ENCODE data around the gene INPP5F. TPM values are rescaled to one million over a fixed set of nuclear protein-coding genes. Genes with fewer than 3 reads are reported as not detected.

The INPP5F gene
- total and polyA plus RNA-seq, 9 of the 15 experiments (the other 6 are each of a cell fraction or from before 2014, with no cell fraction given), result 1.6 to 7.3 (median 6.0) TPM

DNA sequence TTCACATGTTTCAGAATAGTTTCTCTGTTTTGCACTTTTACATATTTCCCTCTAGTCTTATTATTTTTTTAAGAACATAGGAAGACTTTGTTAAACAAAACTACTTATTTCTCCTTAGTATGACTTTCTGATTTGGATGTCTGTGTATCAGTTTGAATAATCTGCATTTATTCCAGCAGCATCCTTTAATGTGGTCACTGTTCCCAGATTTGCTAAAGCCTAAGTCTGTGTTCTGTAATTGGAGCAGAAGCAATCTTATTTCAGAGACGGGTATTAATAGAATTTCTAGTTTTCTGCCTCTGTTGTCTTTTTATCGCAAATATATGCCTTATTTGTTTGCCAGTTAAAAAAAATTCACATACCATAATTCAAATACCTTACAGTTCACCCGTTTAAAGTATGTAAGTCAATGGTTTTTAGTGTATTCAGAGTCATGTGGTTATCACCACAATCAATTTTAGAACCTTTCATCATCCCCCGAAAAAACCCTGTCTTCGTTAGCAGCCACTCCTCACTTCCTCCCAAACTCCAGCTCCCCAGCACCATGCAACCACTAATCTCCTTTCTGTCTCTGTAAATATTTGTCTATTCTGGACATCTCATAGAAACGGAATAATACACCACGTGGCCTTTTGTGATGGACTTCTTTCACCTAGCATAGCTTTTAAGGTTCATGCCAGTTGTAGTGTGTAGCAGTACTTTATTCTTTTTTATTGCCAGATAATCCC lies 58.7 kb downstream of the INPP5F start:
- ChIA-PET CTCF (ENCODE audit: low intra/inter-chr PET ratio) (no interaction called here), POLR2A (interaction anchor here (0.8 kb wide), 1 partner anchor 1656 kb away, joined by 3 read pairs; no protein-coding TSS in a partner anchor)
- intact Hi-C loops (cut with micrococcal nuclease), result no loop called here
- WGBS (ENCODE audit: insufficient coverage, low coverage, missing lambda C conversion rate), result 18% methylated on average over 7 of the region's 7 CpGs
- Histone ChIP-seq H3K9me3 (replicated peaks; ENCODE audit: control insufficient read depth, insufficient read depth, low read depth, low read length) (no peaks in the 10 kb centered on the region), H2AFZ (ENCODE audit: low read depth, low read length) (no peak overlapping the region), H3K27ac (ENCODE audit: extremely low read depth, low read depth, low read length) (no peak overlapping the region), H3K4me3 (no peak overlapping the region), H3K79me2 (ENCODE audit: control insufficient read depth, insufficient read depth, low read length) (no peaks in the 10 kb centered on the region), H3K9ac (ENCODE audit: insufficient read depth in 1 of 2, low read depth in 2 of 2, low read length in 2 of 2) (no peak overlapping the region), H4K20me1 (replicated peaks; ENCODE audit: control insufficient read depth, insufficient read depth, low read length) (no peaks in the 10 kb centered on the region), H3K36me3 (ENCODE audit: control insufficient read depth, insufficient read depth, low read length) (no peaks in the 10 kb centered on the region), H3K27me3 (ENCODE audit: control insufficient read depth in 2 of 2, insufficient read depth in 2 of 2, low read length in 2 of 2) (no peaks in the 10 kb centered on the region), H3K9me1 (ENCODE audit: control insufficient read depth, insufficient read depth, low read length) (no peaks in the 10 kb centered on the region), H3K4me1 (replicated peaks in 1 of 2; ENCODE audit: control insufficient read depth in 2 of 2, insufficient read depth in 2 of 2, low read length in 2 of 2) (peaks cover 2 to 16% of the 10 kb centered on the region in 2 experiments; a peak in 4 of 5 replicates), H3K4me2 (ENCODE audit: insufficient read depth, low read length) (no peak overlapping the region)
- no TSS peak for BruUV-seq (replicated peaks)
- peak; percentile 75 for ATAC-seq
- no peak for FAIRE-seq
- no peak for DNase-seq (ENCODE audit: extremely low read depth in 1 of 4, low spot score in 3 of 4)
- in situ Hi-C loops (cut with MboI), result no loop called here
- TF ChIP-seq HMG20A (CRISPR knock-in tag; conservative IDR thresholded peaks at IDR 0.05) (no peak), CREM (IDR thresholded peaks at IDR 0.05; ENCODE audit: low read depth) (no peak), KDM5B (IDR thresholded peaks at IDR 0.05; ENCODE audit: insufficient replicate concordance, low read depth, low read length) (no peak), CBFA2T2 (conservative IDR thresholded peaks at IDR 0.05) (no peak), L3MBTL2 (IDR thresholded peaks at IDR 0.05) (peak; percentile 48), C11orf30 (IDR thresholded peaks at IDR 0.05; ENCODE audit: low read depth) (no peak), ARID1B (IDR thresholded peaks at IDR 0.05) (peak; percentile 32; the same call in 1 of the 2 replicates), ZNF766 (CRISPR knock-in tag; conservative IDR thresholded peaks at IDR 0.05) (0 out of 2 replicates have a peak, but pooled peaks have one; percentile 15), MTF1 (CRISPR knock-in tag; IDR thresholded peaks at IDR 0.05; ENCODE audit: borderline replicate concordance) (no peak), LEF1 (IDR thresholded peaks at IDR 0.05) (no peak), SMC3 (conservative IDR thresholded peaks at IDR 0.05; ENCODE audit: insufficient read depth, low read depth, low read length) (no peak), PHF20 (IDR thresholded peaks at IDR 0.05; ENCODE audit: partially characterized antibody) (no peak), FOXA3 (CRISPR knock-in tag; conservative IDR thresholded peaks at IDR 0.05 in 1 of 2, IDR thresholded peaks at IDR 0.05 in 1 of 2) (0 out of 4 replicates have a peak, but pooled peaks of 1 of the 2 experiments have one; percentile 50)
- TF ChIP-seq, protein P1, sequence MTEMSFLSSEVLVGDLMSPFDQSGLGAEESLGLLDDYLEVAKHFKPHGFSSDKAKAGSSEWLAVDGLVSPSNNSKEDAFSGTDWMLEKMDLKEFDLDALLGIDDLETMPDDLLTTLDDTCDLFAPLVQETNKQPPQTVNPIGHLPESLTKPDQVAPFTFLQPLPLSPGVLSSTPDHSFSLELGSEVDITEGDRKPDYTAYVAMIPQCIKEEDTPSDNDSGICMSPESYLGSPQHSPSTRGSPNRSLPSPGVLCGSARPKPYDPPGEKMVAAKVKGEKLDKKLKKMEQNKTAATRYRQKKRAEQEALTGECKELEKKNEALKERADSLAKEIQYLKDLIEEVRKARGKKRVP (CRISPR knock-in tag; IDR thresholded peaks at IDR 0.05), result peak; percentile 46; the same call in 1 of the 2 replicates
- TF ChIP-seq, protein P2, sequence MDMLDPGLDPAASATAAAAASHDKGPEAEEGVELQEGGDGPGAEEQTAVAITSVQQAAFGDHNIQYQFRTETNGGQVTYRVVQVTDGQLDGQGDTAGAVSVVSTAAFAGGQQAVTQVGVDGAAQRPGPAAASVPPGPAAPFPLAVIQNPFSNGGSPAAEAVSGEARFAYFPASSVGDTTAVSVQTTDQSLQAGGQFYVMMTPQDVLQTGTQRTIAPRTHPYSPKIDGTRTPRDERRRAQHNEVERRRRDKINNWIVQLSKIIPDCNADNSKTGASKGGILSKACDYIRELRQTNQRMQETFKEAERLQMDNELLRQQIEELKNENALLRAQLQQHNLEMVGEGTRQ (CRISPR knock-in tag; IDR thresholded peaks at IDR 0.05), result peak; percentile 27; the same call in 1 of the 2 replicates
- TF ChIP-seq, protein P3, sequence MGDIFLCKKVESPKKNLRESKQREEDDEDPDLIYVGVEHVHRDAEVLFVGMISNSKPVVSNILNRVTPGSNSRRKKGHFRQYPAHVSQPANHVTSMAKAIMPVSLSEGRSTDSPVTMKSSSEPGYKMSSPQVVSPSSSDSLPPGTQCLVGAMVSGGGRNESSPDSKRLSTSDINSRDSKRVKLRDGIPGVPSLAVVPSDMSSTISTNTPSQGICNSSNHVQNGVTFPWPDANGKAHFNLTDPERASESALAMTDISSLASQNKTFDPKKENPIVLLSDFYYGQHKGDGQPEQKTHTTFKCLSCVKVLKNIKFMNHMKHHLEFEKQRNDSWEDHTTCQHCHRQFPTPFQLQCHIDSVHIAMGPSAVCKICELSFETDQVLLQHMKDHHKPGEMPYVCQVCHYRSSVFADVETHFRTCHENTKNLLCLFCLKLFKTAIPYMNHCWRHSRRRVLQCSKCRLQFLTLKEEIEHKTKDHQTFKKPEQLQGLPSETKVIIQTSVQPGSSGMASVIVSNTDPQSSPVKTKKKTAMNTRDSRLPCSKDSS (IDR thresholded peaks at IDR 0.05; ENCODE audit: low read depth, partially characterized antibody), result no peak
- TF ChIP-seq, protein P4, sequence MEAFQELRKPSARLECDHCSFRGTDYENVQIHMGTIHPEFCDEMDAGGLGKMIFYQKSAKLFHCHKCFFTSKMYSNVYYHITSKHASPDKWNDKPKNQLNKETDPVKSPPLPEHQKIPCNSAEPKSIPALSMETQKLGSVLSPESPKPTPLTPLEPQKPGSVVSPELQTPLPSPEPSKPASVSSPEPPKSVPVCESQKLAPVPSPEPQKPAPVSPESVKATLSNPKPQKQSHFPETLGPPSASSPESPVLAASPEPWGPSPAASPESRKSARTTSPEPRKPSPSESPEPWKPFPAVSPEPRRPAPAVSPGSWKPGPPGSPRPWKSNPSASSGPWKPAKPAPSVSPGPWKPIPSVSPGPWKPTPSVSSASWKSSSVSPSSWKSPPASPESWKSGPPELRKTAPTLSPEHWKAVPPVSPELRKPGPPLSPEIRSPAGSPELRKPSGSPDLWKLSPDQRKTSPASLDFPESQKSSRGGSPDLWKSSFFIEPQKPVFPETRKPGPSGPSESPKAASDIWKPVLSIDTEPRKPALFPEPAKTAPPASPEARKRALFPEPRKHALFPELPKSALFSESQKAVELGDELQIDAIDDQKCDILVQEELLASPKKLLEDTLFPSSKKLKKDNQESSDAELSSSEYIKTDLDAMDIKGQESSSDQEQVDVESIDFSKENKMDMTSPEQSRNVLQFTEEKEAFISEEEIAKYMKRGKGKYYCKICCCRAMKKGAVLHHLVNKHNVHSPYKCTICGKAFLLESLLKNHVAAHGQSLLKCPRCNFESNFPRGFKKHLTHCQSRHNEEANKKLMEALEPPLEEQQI (IDR thresholded peaks at IDR 0.05), result no peak

All from K562 (cell line).